ENCODE measurements around the gene ZSWIM8.

DNA sequence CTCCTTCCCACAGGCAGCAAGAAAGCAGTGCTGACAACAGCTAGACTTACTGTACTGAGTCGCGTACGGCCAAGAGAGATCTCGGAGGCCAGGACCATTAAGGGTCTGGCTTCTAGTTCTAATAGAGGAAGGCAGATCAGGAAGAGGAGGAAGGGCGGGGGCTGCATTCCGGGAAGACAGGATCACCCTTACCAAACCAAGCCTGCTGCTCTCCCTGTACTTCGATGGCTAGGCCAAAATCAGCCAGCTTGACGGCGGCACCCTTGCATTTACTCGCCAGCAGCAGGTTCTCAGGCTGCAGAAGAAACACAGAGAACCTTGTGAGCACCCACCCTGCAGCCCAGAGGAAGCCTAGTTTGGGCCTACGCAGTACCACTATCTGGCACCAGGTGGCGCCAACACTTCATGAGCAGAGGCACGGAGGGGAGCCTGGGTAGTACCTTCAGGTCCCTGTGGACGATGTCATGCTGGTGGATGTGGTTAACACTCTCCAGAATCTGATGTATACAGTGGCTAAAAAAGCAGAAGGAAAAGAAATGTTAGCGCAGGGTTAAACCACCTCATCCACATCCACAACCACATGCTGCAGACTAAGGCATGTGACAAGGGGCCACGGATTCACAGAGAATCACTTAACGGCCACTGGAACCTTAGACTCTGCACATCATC, 63.5 kb downstream of the ZSWIM8 start:
- no peak for TF ChIP-seq ZNF837 (tag by site-specific recombination; IDR thresholded peaks at IDR 0.05)
- TF ChIP-seq, protein P1, sequence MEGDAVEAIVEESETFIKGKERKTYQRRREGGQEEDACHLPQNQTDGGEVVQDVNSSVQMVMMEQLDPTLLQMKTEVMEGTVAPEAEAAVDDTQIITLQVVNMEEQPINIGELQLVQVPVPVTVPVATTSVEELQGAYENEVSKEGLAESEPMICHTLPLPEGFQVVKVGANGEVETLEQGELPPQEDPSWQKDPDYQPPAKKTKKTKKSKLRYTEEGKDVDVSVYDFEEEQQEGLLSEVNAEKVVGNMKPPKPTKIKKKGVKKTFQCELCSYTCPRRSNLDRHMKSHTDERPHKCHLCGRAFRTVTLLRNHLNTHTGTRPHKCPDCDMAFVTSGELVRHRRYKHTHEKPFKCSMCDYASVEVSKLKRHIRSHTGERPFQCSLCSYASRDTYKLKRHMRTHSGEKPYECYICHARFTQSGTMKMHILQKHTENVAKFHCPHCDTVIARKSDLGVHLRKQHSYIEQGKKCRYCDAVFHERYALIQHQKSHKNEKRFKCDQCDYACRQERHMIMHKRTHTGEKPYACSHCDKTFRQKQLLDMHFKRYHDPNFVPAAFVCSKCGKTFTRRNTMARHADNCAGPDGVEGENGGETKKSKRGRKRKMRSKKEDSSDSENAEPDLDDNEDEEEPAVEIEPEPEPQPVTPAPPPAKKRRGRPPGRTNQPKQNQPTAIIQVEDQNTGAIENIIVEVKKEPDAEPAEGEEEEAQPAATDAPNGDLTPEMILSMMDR (tag by site-specific recombination; IDR thresholded peaks at IDR 0.05) = peak; percentile 94
- no peak for TF ChIP-seq OSR2 (tag by site-specific recombination; IDR thresholded peaks at IDR 0.05)
- peak; percentile 88 for TF ChIP-seq ZNF654 (tag by site-specific recombination; IDR thresholded peaks at IDR 0.05; ENCODE audit: low read depth)
- TF ChIP-seq SCRT1 (tag by site-specific recombination; IDR thresholded peaks at IDR 0.05; ENCODE audit: borderline replicate concordance) = no peak
- TF ChIP-seq ZNF501 (tag by site-specific recombination; IDR thresholded peaks at IDR 0.05) = no peak

Measured in HEK293 (cell line).